SK-N-SH (cell line): Measurements from ENCODE around the gene FZD2. TPM values are rescaled to one million over a fixed set of nuclear protein-coding genes. Genes with fewer than 3 reads are reported as not detected.

Experiments
- CTCF ChIA-PET: fragments of 300-600, 350-600 bp; formaldehyde crosslinking; extraction: SDS; loops from one replicate; lab custom pipeline; 2021; lab: Yijun Ruan, JAX
- POLR2A ChIA-PET: fragments of 350-600 bp; sonication (Branson Sonifier 250); formaldehyde crosslinking; extraction: SDS; loops from one replicate; lab custom pipeline; 2020; ENCODE audit warnings: antibody characterized with exemption, inconsistent platforms; lab: Yijun Ruan, JAX
- DNase-seq: peaks from one replicate; pipeline ENCODE4 v3.0.0; 2012
- H2AFZ ChIP-seq: fragments of 200-600 bp; sonication (generic); 2 replicates; pipeline ENCODE4 v1.8.1; 2016; ENCODE audit warnings: antibody characterized with exemption, mild to moderate bottlenecking, low read depth
- H3F3A ChIP-seq: fragments of 200-600 bp; sonication (generic); replicated peaks from 2 replicates; pipeline ENCODE3; 2016; ENCODE audit warnings: antibody characterized with exemption, mild to moderate bottlenecking; ENCODE audit not compliant: insufficient read depth
- H3K27ac ChIP-seq, 2 experiments: fragments of 200-500 bp in 1 of 2; fragments of 200-600 bp in 1 of 2; sonication (Bioruptor generic) in 1 of 2; sonication (generic), shearing (Covaris generic) in 1 of 2; 2 replicates each; pipeline versions ENCODE4 v1.5.1 to v1.6.1; 2014 to 2016; ENCODE audit warnings: low read depth in 2 of 2, inconsistent platforms in 1 of 2, low read length in 1 of 2, mild to moderate bottlenecking in 1 of 2, mixed read lengths in 1 of 2
- H3K27me3 ChIP-seq: fragments of 200-600 bp; sonication (generic), shearing (Covaris generic); 2 replicates; pipeline ENCODE4 v1.6.1; 2016; ENCODE audit warnings: mixed run types; ENCODE audit not compliant: insufficient read depth
- H3K36me3 ChIP-seq, 2 experiments: fragments of 200-500 bp in 1 of 2; fragments of 200-600 bp in 1 of 2; sonication (Bioruptor generic) in 1 of 2; sonication (generic) in 1 of 2; replicated peaks in 1 of 2; 2 replicates each; pipeline versions ENCODE3 to v1.5.1; 2014 to 2016; ENCODE audit warnings: low read length in 1 of 2, mild to moderate bottlenecking in 1 of 2; ENCODE audit not compliant: insufficient read depth in 2 of 2, control insufficient read depth in 1 of 2
- H3K4me1 ChIP-seq, 2 experiments: fragments of 200-500 bp in 1 of 2; fragments of 200-600 bp in 1 of 2; sonication (Bioruptor generic) in 1 of 2; sonication (generic), shearing (Covaris generic) in 1 of 2; 2 replicates each; pipeline versions ENCODE4 v1.5.1 to v1.6.1; 2014 to 2016; ENCODE audit warnings: low read depth in 1 of 2, low read length in 1 of 2, mixed run types in 1 of 2; ENCODE audit not compliant: insufficient read depth in 2 of 2, control insufficient read depth in 1 of 2
- H3K4me2 ChIP-seq: fragments of 200-600 bp; sonication (generic), shearing (Covaris generic); 2 replicates; pipeline ENCODE4 v1.6.1; 2017; ENCODE audit warnings: mixed run types
- H3K4me3 ChIP-seq, 2 experiments: fragments of 200-500 bp in 1 of 2; fragments of 200-600 bp in 1 of 2; sonication (Bioruptor generic) in 1 of 2; sonication (generic), shearing (Covaris generic) in 1 of 2; 2 replicates each; pipeline versions ENCODE4 v1.5.1 to v1.8.1; 2014 to 2016; ENCODE audit warnings: low read depth in 2 of 2, inconsistent platforms in 1 of 2, low read length in 1 of 2, mild to moderate bottlenecking in 1 of 2, mixed read lengths in 1 of 2, moderate library complexity in 1 of 2
- H3K79me2 ChIP-seq: fragments of 200-600 bp; sonication (generic); 2 replicates; pipeline ENCODE4 v1.8.1; 2017; ENCODE audit warnings: mild to moderate bottlenecking; ENCODE audit not compliant: insufficient read depth
- H3K9ac ChIP-seq: fragments of 200-600 bp; sonication (generic); 2 replicates; pipeline ENCODE4 v1.6.1; 2017; ENCODE audit warnings: mixed run types
- H3K9me2 ChIP-seq: fragments of 200-600 bp; sonication (generic); 2 replicates; pipeline ENCODE4 v1.6.1; 2017; ENCODE audit warnings: mixed run types
- H3K9me3 ChIP-seq: fragments of 200-600 bp; sonication (generic); 2 replicates; pipeline ENCODE4 v1.6.1; 2017; ENCODE audit warnings: mixed run types, mild to moderate bottlenecking, moderate library complexity
- H4K20me1 ChIP-seq: fragments of 200-600 bp; sonication (generic); 2 replicates; pipeline ENCODE4 v1.6.1; 2017; ENCODE audit warnings: mild to moderate bottlenecking, mixed run types; ENCODE audit not compliant: insufficient read depth
- CHD2 ChIP-seq: fragments of 150-350 bp; IDR thresholded peaks from 2 replicates; pipeline ENCODE4 v1.6.1; 2018; ENCODE audit warnings: low read length; ENCODE audit not compliant: partially characterized antibody
- CTCF ChIP-seq: fragments of 200-600 bp; sonication (generic); IDR thresholded peaks from 2 replicates; pipeline ENCODE4 v1.6.1; 2017; ENCODE audit warnings: antibody characterized with exemption, mild to moderate bottlenecking, moderate library complexity
- ELF1 ChIP-seq: IDR thresholded peaks from 2 replicates; pipeline ENCODE4 v1.4.0; 2012
- FOXJ3 ChIP-seq: sonication (generic); formaldehyde crosslinking; IDR thresholded peaks from 2 replicates; pipeline ENCODE4 v1.5.1; 2020; ENCODE audit warnings: mild to moderate bottlenecking, missing genetic modification reagents
- FOXM1 ChIP-seq: IDR thresholded peaks from 2 replicates; pipeline ENCODE4 v1.4.0; 2012; ENCODE audit warnings: low read depth, mild to moderate bottlenecking
- GATA2 ChIP-seq: sonication (generic); formaldehyde crosslinking; IDR thresholded peaks from 2 replicates; pipeline ENCODE4 v1.5.0; 2020; ENCODE audit warnings: mild to moderate bottlenecking, missing genetic modification reagents
- MAX ChIP-seq: IDR thresholded peaks from 2 replicates; pipeline ENCODE4 v1.4.0; 2012; ENCODE audit warnings: low read depth
- NFIC ChIP-seq: IDR thresholded peaks from 2 replicates; pipeline ENCODE4 v1.4.0; 2012; ENCODE audit warnings: borderline replicate concordance
- NRF1 ChIP-seq: IDR thresholded peaks from 2 replicates; pipeline ENCODE4 v1.6.1; 2012; ENCODE audit warnings: low read depth, mild to moderate bottlenecking, low read length
- RFX5 ChIP-seq: IDR thresholded peaks from 2 replicates; pipeline ENCODE4 v1.6.1; 2012; ENCODE audit warnings: mild to moderate bottlenecking, improper control_type of control experiment, low read length
- RXRA ChIP-seq: IDR thresholded peaks from 2 replicates; pipeline ENCODE4 v1.4.0; 2012; ENCODE audit warnings: low read depth, mild to moderate bottlenecking, borderline replicate concordance
- SIN3A ChIP-seq: IDR thresholded peaks from 2 replicates; pipeline ENCODE4 v1.6.1; 2012; ENCODE audit warnings: low read depth, mild to moderate bottlenecking, low read length, moderate library complexity, borderline replicate concordance
- SMC3 ChIP-seq: IDR thresholded peaks from 2 replicates; pipeline ENCODE4 v1.6.1; 2012; ENCODE audit warnings: low read depth, low read length, improper control_type of control experiment
- TCF12 ChIP-seq: IDR thresholded peaks from 2 replicates; pipeline ENCODE4 v1.4.0; 2012
- TEAD4 ChIP-seq: IDR thresholded peaks from 2 replicates; pipeline ENCODE4 v1.4.0; 2012; ENCODE audit warnings: mild to moderate bottlenecking, borderline replicate concordance; ENCODE audit not compliant: insufficient read depth
- YY1 ChIP-seq: IDR thresholded peaks from 2 replicates; pipeline ENCODE4 v1.4.0; 2012; ENCODE audit warnings: low read depth, mild to moderate bottlenecking
- WGBS: methylation state at CpG from one replicate; pipeline ENCODE4 v1.1.6; 2017; ENCODE audit warnings: low lambda C conversion rate; 5-methylcytosine and 5-hydroxymethylcytosine counted together
- polyA plus RNA-seq, 3 experiments: library from polyadenylated mRNA; depleted of rRNA; stranded (reverse); fragments of >200 nt; gene quantifications; 2 replicates each; pipeline ENCODE4 v1.2.3, GENCODE V29; 2012
- TF ChIP-seq, protein P1 (sequence below): fragments of 150-350 bp; IDR thresholded peaks from 2 replicates; pipeline ENCODE4 v1.6.1; 2016; ENCODE audit warnings: mild to moderate bottlenecking, low read depth, low read length

The FZD2 gene
- polyA plus RNA-seq, 1 of the 3 experiments (the other 2 are of a cell fraction) = 35.1 TPM

DNA sequence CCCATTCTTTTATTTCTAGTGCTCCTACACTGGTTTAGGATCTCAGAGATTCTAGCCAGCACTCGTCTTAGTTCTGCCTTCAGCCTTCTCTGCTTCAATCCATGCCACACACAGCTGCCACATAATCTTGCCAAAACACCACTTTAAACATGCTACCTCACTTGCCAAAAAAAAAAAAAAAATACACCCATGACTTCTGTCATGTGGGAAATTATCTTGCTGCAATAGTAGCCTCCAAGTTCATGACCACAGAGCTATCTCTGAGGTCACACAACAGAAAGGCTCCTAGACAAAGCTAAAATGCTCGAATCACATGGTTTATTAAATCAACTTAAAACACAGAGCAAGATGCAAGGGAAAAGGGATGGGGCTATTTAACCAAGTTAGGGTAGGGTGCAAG is 18.1 kb downstream of the FZD2 start:
- H3K79me2 ChIP-seq = no peaks in the 10 kb centered on the region
- H3K4me1 ChIP-seq = no peaks in the 10 kb centered on the region; a peak in 1 of 4 replicates
- no peak for DNase-seq
- H3K9ac ChIP-seq = no peak overlapping the region
- CTCF ChIA-PET = interaction anchor here (1.4 kb wide), 1 partner anchor 11 kb away, joined by 4 read pairs; no protein-coding TSS in a partner anchor
- H3K27me3 ChIP-seq = no peaks in the 10 kb centered on the region
- H3K9me2 ChIP-seq = no peaks in the 10 kb centered on the region
- H4K20me1 ChIP-seq = no peaks in the 10 kb centered on the region
- no peak for TF ChIP-seq RFX5
- no peak for TF ChIP-seq FOXM1
- TF ChIP-seq SMC3 = no peak
- TF ChIP-seq CTCF = no peak
- TF ChIP-seq NFIC = no peak
- no peak for TF ChIP-seq CHD2
- no peak for TF ChIP-seq GATA2
- POLR2A ChIA-PET = no interaction called here
- no peak overlapping the region for H2AFZ ChIP-seq
- 49% methylated on average over 2 of the region's 2 CpGs for WGBS
- no peaks in the 10 kb centered on the region for H3K9me3 ChIP-seq
- H3K27ac ChIP-seq = no peak overlapping the region
- no peak overlapping the region for H3K4me3 ChIP-seq
- H3K4me2 ChIP-seq = no peak overlapping the region
- no peaks in the 10 kb centered on the region for H3K36me3 ChIP-seq
- peaks cover 13% of the 10 kb centered on the region for H3F3A ChIP-seq

- Histone ChIP-seq H4K20me1 (no peaks in the 10 kb centered on the region), H3K9me2 (no peaks in the 10 kb centered on the region), H3K9ac (no peak overlapping the region), H3F3A (peaks cover 4% of the 10 kb centered on the region), H2AFZ (no peak overlapping the region)
- DNase-seq = no peak
- no peak for TF ChIP-seq SMC3
- TF ChIP-seq, all 33 proteins: peak for 0
- H3K79me2 ChIP-seq = no peaks in the 10 kb centered on the region
- no peak overlapping the region for H3K4me2 ChIP-seq
- H3K4me1 ChIP-seq = no peaks in the 10 kb centered on the region; a peak in 1 of 4 replicates
- ChIA-PET POLR2A (no interaction called here), CTCF (interaction anchor here (1.1 kb wide), 1 partner anchor 58 kb away, joined by 3 read pairs; no protein-coding TSS in a partner anchor)
- H3K27ac ChIP-seq = no peak overlapping the region
- H3K9me3 ChIP-seq = no peaks in the 10 kb centered on the region
- no peaks in the 10 kb centered on the region for H3K36me3 ChIP-seq
- 68% methylated on average over 4 of the region's 4 CpGs for WGBS
- H3K4me3 ChIP-seq = no peak overlapping the region
- no peaks in the 10 kb centered on the region for H3K27me3 ChIP-seq
These were observed 21.7 kb downstream of the FZD2 start for GRCh38 chr17:44578947-44579346.

- Histone ChIP-seq H3K27ac (no peak overlapping the region), H3F3A (peaks cover under 1% of the 10 kb centered on the region), H3K27me3 (no peaks in the 10 kb centered on the region), H3K9me3 (no peaks in the 10 kb centered on the region), H3K9ac (no peak overlapping the region), H3K4me1 (peaks cover 0 to 3% of the 10 kb centered on the region in 2 experiments; a peak in 1 of 4 replicates), H3K79me2 (no peaks in the 10 kb centered on the region), H2AFZ (no peak overlapping the region), H3K4me3 (no peak overlapping the region), H3K4me2 (no peak overlapping the region), H3K36me3 (no peaks in the 10 kb centered on the region), H4K20me1 (no peaks in the 10 kb centered on the region), H3K9me2 (no peaks in the 10 kb centered on the region)
- peak; percentile 68 for DNase-seq
- ChIA-PET CTCF (interaction anchor here (0.7 to 3.6 kb wide), 16 partner anchors 9 to 166 kb away, joined by 3 to 23 read pairs (median 4); no protein-coding TSS in a partner anchor), POLR2A (interaction anchor here (0.7 kb wide), 1 partner anchor 43 kb away, joined by 3 read pairs; no protein-coding TSS in a partner anchor)
- WGBS = 68% methylated on average over 11 of the region's 11 CpGs
- TF ChIP-seq NRF1 (no peak), YY1 (no peak), CTCF (peak; percentile 54), RXRA (no peak), TEAD4 (no peak), FOXM1 (no peak), TCF12 (no peak), ELF1 (no peak), SMC3 (peak; percentile 51), SIN3A (no peak), NFIC (no peak), FOXJ3 (no peak), MAX (no peak)
- TF ChIP-seq, protein P1, sequence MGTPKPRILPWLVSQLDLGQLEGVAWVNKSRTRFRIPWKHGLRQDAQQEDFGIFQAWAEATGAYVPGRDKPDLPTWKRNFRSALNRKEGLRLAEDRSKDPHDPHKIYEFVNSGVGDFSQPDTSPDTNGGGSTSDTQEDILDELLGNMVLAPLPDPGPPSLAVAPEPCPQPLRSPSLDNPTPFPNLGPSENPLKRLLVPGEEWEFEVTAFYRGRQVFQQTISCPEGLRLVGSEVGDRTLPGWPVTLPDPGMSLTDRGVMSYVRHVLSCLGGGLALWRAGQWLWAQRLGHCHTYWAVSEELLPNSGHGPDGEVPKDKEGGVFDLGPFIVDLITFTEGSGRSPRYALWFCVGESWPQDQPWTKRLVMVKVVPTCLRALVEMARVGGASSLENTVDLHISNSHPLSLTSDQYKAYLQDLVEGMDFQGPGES = no peak
These were observed 24.6 kb downstream of the FZD2 start for GRCh38 chr17:44581868-44582267.
